Stimulated activated CD8-positive, alpha-beta memory T cell treated with anti-CD3 and anti-CD28 coated beads, Interleukin-7, amount 100 ng/mL, for 1 hour (primary cell): ENCODE data around the gene TCEA3.

Experiments
- DNase-seq, 2 donors: peaks; one replicate each; pipeline ENCODE4 v3.0.0-alpha.2; 2020; ENCODE audit warnings: low read depth in 2 of 2

TCEA3 gene

DNA sequence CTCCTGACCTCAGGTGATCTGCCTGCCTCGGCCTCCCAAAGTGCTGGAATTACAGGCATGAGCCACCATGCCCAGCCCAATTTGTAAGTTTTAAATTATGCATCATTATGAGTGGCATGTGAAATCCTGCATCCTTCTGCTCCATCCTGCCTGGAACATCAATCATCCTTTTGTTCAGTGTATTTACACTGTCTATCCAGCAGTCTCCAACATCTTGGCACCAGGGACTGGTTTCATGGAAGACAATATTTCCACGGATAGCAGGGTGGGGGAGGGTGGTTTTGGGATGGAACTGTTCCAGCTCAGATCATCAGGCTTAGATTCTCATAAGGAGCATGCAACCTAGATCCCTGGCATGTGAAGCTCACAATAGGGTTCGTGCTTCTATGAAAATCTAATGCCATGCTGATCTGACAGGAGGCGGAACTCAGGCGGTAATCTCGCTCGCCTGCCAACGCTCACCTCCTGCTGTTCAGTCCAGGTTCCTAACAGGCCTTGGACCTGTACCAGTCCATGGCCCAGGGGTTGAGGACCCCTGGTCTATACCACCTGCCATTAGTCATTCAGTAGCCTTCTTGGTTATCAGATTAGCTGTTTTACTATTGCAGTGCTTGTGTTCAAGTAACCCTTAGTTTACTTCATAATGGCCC, 22.2 kb upstream of the TCEA3 start:
- DNase-seq: no peak

DNA sequence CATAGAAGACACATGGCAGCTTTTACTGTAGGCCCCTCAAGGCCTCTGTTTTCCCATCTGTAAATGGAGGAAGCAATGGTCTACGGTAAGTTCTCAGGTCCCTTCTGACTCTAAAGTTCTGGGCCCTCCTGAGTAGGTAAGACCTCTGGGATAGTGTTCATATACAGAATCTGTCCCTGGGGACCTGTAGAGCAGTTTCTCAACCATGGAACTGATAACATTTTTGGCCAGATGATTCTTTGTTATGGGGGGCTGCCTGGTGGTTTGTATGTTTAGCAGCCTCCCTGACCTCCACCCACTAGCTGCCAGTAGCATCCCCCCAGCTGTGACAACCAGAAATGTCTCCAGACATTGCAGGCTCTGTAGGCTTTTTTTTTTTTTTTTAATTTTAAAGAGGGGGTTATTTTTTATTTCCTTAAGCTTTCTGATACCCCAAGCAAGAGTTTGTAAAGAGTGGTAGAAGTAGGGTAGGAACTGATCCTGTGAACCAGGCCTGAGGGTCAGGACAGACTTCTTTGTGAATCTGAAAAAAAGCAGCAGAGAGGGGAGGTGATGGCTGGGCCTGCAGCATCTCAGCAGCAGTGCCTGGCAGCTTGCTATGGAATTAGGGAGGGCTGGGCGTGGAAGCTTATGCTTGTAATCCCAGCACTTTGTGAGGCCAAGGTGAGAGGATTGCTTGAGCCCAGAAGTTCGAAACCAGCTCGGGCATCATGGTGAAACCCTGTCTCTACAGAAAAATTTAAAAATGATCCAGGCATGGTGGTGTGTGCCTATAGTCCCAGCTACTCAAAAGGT, 20.2 kb upstream of the TCEA3 start:
- no peak for DNase-seq

- no peak for DNase-seq
These were observed 19.6 kb upstream of the TCEA3 start for GRCh38 chr1:23444104-23444533.

DNA sequence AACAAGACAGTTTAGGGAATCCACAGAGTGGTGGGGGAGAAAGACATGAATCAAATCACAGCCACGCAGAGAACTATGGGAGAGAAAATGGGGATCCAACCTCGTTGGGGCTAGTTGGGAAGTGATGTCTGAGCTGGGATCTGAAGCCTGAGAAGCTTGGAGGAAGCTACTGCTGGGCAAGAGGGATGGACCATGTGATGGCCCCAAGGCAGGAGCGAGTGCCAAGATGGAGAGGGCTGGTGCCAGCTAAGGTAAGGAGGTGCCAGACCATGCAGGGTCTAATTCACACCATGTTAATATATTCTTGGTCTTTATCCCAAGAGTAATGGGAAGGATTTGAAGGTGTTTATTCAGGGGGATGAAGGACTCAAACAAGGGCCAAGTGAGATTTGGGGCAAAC, 18.2 kb upstream of the TCEA3 start:
- DNase-seq: no peak

DNA sequence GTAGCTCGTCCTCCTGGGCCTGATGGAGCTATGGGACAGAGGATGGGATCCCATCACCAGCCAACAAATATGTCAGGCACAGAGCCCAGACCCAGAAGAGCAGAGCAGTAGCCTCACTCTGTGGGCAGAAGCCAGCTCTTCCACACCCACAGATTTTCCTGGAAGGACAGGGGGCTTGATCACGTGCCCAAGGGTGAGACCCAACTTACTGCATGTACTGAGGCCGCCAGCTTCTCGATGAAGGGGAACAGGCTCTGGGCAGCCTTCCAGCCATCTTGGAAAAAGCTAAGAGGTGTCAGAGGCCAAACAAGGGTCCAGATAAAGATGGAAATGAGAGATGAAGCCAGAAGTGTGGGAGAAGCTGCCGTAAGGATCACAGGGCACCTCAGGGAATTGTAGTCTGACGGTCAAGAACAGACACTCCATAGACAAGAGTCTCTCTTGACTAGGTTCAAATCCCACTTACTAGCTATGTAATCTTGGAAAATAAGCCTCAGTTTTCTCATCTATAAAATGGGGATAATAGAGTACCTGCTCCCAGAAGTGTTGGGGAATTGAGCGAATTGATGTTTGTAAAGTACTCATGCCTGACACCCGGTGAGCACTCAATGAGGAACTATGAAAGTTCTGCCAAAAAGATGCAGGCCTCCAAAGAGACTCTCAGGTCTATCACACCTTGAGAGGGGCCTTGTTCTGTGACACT, 17.0 kb upstream of the TCEA3 start:
- DNase-seq: no peak

DNA sequence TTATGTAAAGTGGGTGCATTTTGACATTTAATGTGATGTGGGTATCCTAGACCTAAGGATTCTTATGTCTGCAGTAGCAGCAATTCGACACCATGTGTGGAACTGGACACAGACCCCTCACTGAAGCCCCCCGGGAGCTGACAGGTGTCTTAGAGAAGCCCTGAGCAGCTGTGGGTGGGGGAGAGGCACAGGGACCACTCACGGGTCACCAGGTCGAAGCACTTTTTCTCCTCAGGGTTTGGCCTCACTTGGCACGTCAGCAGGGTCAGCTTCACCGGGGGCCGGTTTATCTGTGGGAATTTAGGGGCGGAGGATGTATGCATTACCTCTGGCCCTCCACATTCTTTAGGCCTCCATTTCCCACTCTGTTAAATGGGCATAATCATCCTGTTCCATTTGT, 14.0 kb upstream of the TCEA3 start:
- no peak for DNase-seq

- DNase-seq: no peak
These were observed 12.8 kb upstream of the TCEA3 start for GRCh38 chr1:23437355-23437664.

DNA sequence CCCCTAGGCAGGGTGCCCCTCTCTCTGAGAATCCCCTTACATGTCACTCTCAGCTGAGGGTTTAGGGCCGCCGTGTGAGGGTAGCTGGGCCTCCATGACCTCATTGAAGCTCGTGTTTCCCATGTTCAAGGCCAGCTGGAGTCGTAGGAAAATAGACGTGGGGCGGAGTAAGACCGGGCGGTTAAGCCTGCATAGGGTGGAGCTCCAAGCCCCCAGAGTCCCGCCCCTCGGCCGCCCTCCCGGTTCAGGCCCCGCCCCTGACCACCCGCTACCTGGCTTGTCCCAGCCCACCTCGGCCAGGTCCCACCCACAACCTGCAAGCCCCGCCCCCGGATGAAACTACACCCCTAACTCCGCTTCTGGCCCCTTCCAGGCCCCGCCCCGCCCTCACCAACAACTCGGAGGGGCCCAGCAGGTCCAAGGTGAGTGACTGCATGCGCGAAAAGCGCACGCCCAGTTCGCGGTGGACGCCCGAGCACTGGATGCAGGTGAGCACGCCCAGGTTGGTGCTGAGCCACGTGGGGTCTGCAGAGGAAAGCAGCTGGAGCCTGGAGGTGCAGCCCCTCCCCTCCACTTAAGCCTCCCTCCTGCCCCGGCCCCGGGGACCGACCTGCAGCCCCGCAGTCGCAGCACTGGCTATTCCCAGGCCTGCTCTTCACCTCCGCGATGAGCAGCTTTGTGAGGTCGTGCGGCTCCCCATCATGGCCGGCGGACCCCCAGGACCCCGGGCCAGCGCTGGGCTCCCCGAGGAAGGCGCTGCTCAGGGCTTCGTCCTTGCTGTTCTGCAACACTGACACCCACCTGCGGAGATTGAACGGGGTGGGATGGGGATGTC, 12.2 kb upstream of the TCEA3 start:
- no peak for DNase-seq

GRCh38 chr1:23434260-23434775, 9.8 kb upstream of the TCEA3 start:
- DNase-seq: no peak

GRCh38 chr1:23433122-23433521, 8.6 kb upstream of the TCEA3 start:
- DNase-seq: no peak

DNA sequence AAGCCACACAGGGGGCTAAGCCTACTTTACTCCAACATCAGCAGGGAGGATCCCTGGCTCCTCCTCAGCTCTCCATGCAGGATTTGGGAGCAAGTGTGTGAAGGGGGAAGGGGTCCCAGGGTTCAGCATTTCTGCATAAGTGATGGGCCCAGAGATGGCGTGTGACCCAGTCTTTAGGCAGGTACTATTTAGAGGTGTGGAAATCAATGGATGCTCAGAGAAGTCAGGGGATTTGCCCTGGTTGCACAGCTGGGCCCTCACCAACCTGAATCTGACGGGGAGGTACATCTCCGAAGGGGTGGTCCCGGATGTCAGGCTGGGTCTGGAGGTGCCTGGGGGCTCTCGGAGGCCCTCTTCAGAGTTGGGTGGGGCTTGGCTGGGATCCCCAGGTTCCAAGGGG, 6.9 kb upstream of the TCEA3 start:
- no peak for DNase-seq

- no peak for DNase-seq
These were observed 6.3 kb upstream of the TCEA3 start for GRCh38 chr1:23430803-23431202.

DNA sequence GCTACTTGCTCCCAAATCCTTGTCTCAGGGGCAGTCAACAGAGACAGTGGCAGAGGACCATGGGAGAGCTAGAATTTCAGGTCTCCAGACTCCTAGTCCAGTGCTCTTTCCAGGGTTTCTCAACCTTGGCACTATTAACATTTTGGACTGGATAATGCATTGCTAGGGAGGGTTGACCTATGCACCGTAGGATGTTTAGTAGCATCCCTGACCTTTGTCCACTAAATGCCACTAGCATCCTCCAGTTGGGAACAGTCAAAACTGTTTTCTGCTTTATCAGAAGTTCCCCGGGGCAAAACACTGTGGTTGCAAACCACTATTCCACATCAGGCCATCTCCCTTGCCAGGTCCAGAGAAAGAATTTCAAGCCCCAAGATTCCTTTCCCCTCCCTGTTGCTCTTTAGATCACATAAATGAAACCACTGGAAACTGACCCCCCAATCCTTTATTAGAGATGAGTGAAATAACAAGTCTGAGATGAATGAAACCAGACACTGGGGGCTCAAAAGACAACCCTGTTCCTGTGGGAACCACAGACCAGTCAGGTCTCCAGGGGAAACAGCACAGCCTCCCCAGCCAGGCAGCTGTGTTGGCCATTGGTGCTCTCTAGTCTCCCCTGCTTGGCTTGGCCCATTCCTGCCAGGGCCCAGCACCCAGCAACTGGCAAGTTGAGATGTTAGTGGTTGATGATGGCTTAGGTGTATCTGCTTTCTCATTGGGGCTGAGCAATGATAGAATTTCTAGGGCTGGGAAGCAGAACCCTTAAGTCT, 3.8 kb upstream of the TCEA3 start:
- DNase-seq: no peak

GRCh38 chr1:23427550-23427949, 3.0 kb upstream of the TCEA3 start:
- no peak for DNase-seq

DNA sequence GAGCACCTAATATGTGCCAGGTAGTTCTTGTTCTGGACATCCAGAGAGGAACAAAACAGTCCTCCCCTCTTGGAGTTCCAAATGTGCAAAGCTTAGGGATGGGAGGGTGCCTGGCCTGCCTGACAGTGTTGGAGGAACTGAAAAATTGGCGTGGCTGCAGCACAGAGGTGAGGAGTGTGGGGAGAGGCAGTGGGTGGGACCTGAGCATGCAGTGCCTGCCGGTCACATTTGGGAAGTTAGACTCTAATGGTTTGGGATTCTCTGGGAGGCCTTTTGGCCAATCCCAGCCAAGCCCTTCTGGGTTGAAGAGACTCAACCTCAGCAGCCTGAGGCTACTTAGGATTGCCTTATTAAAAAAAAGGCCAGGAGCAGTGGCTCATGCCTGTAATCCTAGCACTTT, 2.3 kb upstream of the TCEA3 start:
- DNase-seq: no peak

- no peak for DNase-seq
These were observed 596 bp upstream of the TCEA3 start for GRCh38 chr1:23425193-23425494.

GRCh38 chr1:23423415-23424292, 894 bp downstream of the TCEA3 start:
- no peak for DNase-seq

DNA sequence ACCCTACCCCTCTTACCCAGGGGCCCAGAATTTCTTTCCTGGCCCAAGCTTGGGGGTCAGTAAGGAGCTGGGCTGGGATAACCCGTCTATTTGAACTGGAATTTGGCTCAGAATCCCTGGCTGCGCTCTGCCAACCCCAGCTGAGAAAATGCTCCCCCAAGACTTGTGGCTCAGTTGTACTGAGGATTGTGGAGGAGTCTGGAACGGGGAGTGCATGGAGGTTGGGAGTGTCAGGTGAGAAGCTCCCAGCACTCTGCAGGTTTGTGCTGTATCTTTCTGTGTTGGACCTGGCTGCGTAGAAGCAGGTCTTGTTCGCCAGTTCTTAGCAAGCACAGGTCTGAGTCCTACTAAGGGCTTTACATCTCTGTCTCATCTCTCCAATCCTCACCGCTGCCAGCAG, 1.6 kb downstream of the TCEA3 start:
- DNase-seq: no peak

- DNase-seq: peak in 1 of 2 donors; percentile 21
These were observed 2.2 kb downstream of the TCEA3 start for GRCh38 chr1:23422241-23422877.

DNA sequence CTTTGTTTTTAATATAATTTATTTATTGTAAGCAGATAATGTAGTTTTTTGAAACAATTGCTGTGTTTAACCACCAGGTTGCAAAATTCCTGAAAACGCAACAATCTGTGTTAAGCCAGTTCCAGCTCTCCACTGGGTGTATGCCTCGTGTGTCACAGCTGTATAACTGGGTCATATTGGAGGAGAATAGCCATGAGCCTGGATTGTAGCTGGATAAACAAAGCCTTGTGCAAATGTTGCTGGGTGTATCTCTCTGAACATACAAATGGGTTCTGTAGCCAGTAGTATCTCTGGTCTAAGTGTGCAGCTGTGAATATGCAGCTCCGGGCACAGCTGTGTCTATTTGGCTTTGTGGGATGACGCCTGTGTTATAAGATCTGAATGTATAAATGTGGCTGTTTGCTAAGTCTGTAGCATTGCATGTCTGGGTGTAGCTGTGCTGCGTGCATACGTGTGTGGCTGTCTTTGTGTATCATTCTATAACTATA, 2.8 kb downstream of the TCEA3 start:
- no peak for DNase-seq
